Stimulated activated CD4-positive, alpha-beta T cell treated with anti-CD3 and anti-CD28 coated beads, TNF-alpha, amount 100 ng/mL, for 48 hours (primary cell): ENCODE results near the gene PIP4K2C.
"Not testable (repeated sequence)": the region's sequence is repeated elsewhere in the genome, so short reads cannot be mapped to it uniquely, and the experiment has no call there.

Experiments
- DNase-seq, 3 donors: peaks; one replicate each; pipeline ENCODE4 v3.0.0-alpha.2; 2020; ENCODE audit warnings: low read depth in 3 of 3

PIP4K2C gene

GRCh38 chr12:57558864-57559263 lies 32.1 kb upstream of the PIP4K2C start:
- no peak for DNase-seq

DNA sequence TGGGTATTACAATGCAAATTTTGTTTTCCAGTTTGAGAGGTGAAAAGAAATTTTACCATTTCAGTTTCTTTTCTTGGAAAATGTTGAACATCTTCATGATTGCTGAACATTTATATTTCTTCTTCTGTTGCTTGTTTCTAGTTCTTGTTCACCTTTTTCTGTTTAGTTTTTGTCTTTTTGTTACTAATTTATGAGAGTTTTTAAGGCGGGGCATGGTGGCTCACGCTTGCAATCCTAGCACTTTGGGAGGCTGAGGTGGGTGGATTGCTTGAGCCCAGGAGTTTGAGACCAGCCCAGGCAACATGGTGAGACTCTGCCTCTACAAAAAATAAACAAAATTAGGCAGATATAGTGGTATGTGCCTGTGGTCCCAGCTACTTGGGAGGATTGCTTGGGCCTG lies 30.5 kb upstream of the PIP4K2C start:
- no peak for DNase-seq

DNA sequence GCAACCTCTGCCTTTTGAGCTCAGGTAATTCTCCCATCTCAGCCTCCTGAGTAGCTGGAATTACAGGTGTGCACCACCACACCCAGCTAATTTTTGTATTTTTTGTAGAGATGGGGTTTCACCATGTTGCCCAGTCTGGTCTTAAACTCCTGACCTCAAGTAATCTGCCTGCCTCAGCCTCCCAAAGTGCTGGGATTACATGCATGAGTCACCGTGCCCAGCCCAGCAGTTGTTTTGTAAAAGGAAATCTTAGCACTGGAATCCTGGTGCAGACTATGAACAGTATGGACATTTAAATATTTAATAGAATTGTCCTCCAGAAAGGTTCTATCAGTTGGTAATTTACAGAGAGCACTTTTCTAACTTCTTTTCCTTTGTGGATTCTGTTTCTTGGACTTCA lies 29.9 kb upstream of the PIP4K2C start:
- DNase-seq = not testable (repeated sequence)

DNA sequence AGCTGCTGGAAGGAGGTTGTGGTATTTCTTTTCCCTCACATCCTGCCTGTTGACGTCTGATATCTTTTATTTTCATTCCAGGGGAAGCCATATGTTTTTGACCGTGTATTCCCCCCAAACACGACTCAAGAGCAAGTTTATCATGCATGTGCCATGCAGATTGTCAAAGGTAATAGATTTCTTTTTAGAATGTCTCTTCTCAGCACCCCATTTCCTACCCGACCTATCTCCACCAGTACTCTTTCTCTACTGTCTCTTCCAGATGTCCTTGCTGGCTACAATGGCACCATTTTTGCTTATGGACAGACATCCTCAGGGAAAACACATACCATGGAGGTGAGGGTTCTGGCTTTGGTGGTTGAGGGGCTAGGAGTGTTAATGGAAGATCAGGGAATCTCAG lies 27.6 kb upstream of the PIP4K2C start:
- no peak for DNase-seq

DNA sequence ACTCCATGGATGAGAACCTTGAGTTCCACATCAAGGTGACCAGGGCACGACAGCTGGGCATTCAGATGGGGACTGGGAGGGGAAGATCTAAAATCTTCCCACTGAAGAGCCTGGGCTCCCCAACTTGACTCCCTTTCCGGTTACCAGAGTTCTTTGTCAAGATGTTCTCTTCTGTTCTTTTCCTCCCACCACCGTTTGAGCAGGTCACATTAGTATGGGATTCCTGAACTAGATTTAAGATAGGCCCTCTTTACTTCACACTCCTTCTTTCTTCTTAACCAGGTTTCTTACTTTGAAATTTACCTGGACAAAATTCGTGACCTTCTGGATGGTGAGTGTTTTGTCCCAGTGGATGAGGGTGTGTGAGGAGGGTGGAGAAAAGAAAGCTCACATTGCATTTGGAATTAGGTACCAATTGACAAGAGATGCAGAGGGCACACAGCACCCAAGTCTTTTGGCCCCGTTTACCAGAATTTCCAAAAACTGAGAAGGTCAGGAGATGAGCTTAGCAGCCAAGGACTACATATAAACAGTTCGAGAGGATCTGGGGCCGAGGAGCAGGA lies 26.7 kb upstream of the PIP4K2C start:
- no peak for DNase-seq

DNA sequence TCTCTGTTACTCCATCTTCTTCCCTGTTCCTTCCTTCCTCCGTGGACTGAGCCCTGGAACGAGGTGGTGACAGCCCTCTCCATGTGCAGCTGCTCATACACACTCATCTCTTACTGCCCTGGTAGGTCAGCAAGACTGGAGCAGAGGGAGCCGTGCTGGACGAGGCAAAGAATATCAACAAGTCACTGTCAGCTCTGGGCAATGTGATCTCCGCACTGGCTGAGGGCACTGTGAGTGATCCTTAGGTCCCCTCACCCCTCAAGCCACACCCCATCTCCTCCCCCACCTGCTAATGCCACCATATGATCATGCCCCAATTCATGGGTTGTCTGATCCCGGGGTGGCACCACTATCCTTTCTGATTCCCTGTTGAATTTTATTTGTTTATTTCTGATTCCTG lies 22.2 kb upstream of the PIP4K2C start:
- DNase-seq = no peak

- no peak for DNase-seq
These were observed 21.1 kb upstream of the PIP4K2C start for GRCh38 chr12:57569858-57570257.

- DNase-seq = not testable (repeated sequence)
These were observed 20.6 kb upstream of the PIP4K2C start for GRCh38 chr12:57570438-57570837.

DNA sequence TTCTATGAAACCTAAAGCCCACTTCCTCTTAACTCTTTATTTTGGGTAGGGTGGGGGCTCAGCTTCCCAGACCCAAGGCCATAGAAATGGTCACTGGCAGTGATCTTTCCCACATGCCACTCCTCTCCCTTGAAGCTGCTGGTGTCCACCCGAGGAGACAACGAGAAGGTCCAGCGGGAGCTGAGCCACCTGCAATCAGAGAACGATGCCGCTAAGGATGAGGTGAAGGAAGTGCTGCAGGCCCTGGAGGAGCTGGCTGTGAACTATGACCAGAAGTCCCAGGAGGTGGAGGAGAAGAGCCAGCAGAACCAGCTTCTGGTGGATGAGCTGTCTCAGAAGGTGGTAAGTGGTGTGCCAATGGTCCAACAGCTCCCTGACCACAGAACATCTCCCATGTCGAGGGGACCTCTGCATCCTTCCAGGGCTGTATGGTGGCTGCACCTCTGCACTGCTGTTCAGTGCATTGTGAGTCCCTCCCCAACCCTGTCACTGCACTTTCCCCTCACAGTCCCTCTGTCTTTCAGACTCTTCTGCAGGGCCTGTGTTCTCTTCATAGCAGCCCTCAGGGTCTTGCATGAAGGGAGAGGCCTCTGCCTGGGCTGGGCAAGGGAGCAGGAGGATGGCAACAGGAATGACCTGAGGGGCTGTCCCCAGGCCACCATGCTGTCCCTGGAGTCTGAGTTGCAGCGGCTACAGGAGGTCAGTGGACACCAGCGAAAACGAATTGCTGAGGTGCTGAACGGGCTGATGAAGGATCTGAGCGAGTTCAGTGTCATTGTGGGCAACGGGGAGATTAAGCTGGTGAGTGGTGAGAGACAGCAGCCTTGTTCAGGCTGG lies 18.8 kb upstream of the PIP4K2C start:
- no peak for DNase-seq

DNA sequence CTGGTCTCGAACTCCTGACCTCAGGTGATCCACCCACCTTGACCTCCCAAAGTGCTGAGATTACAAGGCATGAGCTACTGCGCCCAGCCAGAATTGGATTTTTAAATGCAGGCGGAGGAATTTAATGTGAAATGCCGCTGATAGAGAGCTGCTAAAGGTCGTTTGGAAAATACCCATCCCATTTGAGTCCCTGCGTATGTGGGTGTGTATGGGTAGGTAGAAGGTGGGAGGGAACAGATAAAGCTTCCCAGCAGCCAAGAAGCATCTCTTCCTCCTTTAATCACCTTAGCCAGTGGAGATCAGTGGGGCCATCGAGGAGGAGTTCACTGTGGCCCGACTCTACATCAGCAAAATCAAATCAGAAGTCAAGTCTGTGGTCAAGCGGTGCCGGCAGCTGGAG lies 16.2 kb upstream of the PIP4K2C start:
- DNase-seq = no peak

DNA sequence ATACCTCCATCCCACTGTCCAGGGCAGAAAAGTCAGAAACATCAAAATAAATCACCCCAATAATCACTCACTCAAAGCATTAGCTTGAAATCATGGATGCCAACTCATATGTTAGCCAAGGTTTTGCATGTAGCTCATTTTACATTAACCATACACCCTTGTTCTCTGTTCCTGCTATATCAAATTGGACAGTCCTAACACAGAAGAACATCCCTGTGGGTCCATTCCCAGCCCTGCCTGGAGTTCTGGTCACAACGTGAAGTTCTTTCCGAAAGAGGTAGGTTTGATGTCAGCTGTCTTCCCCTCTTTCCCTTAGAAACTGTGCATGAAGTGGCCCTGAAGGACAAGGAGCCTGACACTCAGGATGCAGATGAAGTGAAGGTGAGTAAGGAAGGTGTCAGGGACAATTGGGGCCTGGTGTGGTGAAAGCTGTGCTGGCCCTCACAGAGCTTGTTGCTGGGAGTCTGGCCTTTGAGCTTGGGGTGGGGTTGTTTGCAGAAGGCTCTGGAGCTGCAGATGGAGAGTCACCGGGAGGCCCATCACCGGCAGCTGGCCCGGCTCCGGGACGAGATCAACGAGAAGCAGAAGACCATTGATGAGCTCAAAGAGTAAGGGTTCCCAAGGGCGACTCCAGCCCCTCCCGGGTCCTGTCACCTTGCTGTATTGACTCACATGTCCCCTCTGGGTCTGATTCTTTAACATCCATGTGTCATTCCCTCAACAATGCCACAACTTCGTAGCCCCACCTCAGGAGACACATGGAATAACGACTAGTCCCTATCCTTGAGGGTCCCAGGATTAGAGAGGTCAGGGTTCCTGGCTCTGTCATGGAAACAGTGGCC lies 15.0 kb upstream of the PIP4K2C start:
- no peak for DNase-seq

DNA sequence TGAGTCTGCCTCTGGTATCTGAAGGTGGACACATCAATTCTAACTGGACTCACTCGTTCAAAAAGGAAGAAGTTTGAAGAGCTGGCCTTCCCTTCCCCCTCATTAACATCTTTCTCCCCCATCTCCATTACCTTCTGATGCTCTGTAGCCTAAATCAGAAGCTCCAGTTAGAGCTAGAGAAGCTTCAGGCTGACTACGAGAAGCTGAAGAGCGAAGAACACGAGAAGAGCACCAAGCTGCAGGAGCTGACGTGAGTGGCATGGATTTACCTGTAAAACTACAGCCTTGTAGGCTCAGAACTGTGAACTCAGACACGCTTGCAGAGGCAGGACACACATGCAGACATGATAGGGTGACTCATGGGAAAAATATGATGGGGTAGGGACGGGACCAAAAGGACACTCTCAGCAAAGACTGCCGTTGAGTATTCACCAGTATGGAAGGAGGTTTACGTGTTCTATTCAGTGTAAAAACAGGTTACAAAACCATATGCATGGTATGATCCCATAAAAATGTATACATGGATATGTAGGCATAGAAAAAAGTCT lies 14.3 kb upstream of the PIP4K2C start:
- no peak for DNase-seq

- no peak for DNase-seq
These were observed 12.8 kb upstream of the PIP4K2C start for GRCh38 chr12:57577981-57578758.

DNA sequence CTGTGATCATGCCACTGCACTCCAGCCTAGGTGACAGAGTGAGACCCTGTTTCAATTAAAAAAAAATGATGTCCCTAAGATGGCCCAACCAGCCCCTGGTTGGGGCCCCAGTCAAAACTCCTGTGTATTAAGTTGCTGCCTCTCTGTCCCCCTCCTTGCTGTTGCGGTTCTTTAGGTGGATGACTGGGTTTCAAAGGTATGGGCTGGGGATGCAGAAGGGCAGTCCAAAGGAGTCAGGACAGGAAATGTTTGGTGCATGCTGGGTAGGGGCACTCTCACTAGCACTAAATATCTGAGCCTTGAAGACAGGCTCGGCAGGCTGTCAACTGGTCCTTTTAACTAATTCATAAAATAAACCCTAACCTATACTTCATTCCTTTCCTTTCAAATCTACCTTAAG lies 12.0 kb upstream of the PIP4K2C start:
- DNase-seq = no peak

- DNase-seq = no peak
These were observed 11.1 kb upstream of the PIP4K2C start for GRCh38 chr12:57579677-57580465.

DNA sequence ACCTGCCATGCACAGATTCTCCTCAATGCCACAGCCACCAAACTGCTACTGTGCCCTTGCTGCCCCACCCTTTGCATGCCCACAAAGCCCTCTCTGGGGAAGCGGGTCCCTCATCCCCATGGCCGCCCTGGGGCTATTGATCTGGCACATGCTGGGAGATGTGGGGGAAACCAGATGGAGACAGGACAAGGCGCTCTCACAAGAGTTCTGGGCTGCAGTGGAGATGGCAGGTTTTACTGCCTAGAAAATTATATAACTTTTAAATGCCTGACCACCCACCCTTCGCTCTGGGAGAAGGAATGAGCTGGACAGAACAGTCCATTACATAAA lies 10.6 kb upstream of the PIP4K2C start:
- DNase-seq = no peak

GRCh38 chr12:57581802-57582201 lies 9.2 kb upstream of the PIP4K2C start:
- DNase-seq = no peak

GRCh38 chr12:57582440-57582839 lies 8.6 kb upstream of the PIP4K2C start:
- no peak for DNase-seq

GRCh38 chr12:57583008-57583831 lies 7.8 kb upstream of the PIP4K2C start:
- DNase-seq = peak; percentile 50 to 66 (median 57)

GRCh38 chr12:57584050-57584449 lies 6.9 kb upstream of the PIP4K2C start:
- DNase-seq = no peak
